Activated CD8-positive, alpha-beta T cell treated with anti-CD3 and anti-CD28 coated beads, Interleukin-2, amount 10 ng/mL, durations not matched to agents 7 days and 5 days (primary cell): ENCODE measurements around the gene PLOD3. TPM values are rescaled to one million over a fixed set of nuclear protein-coding genes. Genes with fewer than 3 reads are reported as not detected.

ENCODE experiments used
- ATAC-seq: fragments of 150-1000 bp; cut with Tn5 transposase; one replicate; pipeline ENCODE4 v1.10.0; 2021; ENCODE audit warnings: moderate library complexity
- CTCF ChIA-PET: fragments of 350-600 bp; sonication (Branson Sonifier 250); formaldehyde crosslinking; loops from one replicate; lab custom pipeline; 2021; ENCODE audit warnings: antibody characterized with exemption; lab: Charles Lee
- POLR2A ChIA-PET: fragments of 350-600 bp; sonication (Branson Sonifier 250); formaldehyde crosslinking; loops from one replicate; lab custom pipeline; 2021; ENCODE audit warnings: antibody characterized with exemption; lab: Charles Lee
- DNase-seq: peaks from one replicate; pipeline ENCODE4 v3.0.0-alpha.2; 2020
- H3K27ac Mint-ChIP-seq: one replicate; pipeline ENCODE4 v1.8.0; 2021; ENCODE audit warnings: mild to moderate bottlenecking, mixed read lengths
- H3K27me3 Mint-ChIP-seq: one replicate; pipeline ENCODE4 v1.8.0; 2021; ENCODE audit warnings: low read depth, mixed read lengths
- H3K36me3 Mint-ChIP-seq: one replicate; pipeline ENCODE4 v1.8.0; 2021; ENCODE audit warnings: low read depth, mixed read lengths
- H3K4me1 Mint-ChIP-seq: one replicate; pipeline ENCODE4 v1.8.0; 2021; ENCODE audit warnings: low read depth, mixed read lengths
- H3K4me3 Mint-ChIP-seq: one replicate; pipeline ENCODE4 v1.8.0; 2021; ENCODE audit warnings: mild to moderate bottlenecking, mixed read lengths
- H3K9me3 Mint-ChIP-seq: one replicate; pipeline ENCODE4 v1.8.0; 2022; ENCODE audit warnings: mixed read lengths; ENCODE audit not compliant: insufficient read depth
- total RNA-seq, 2 experiments: library from RNA; stranded (reverse); gene quantifications; one replicate each; pipeline ENCODE4 v1.2.3, GENCODE V29; 2021

Gene PLOD3
- total RNA-seq, 2 experiments from 2014 or later = 51.1 to 58.1 TPM

DNA sequence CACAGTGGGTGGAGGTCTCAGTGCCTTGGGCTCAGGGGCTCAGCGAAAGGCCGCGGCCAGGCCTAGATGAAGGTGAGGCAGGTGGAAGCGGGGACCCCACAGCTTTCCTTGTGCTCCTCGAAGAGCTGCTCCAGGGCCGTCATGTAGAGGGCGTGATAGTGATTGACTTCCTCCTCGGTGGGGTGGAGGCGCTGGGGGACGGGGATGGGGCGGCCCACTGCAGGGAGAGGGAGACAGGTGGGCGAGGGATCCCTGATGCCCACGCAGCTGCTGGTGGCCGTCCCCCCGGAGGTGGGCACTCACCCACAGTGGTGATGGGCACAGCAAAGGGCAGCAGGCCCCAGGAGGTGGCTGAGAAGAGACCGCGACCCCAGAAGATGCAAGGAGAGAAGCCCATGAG is 21.5 kb downstream of the PLOD3 start:
- ATAC-seq = no peak
- H3K9me3 Mint-ChIP-seq = no peaks in the 10 kb centered on the region
- POLR2A ChIA-PET = no interaction called here
- H3K4me1 Mint-ChIP-seq = peaks cover 9% of the 10 kb centered on the region
- DNase-seq = no peak
- no peaks in the 10 kb centered on the region for H3K36me3 Mint-ChIP-seq
- CTCF ChIA-PET = interaction anchor here (1.0 to 6.7 kb wide), 3 partner anchors 12 to 120 kb away, joined by 4 to 232 read pairs (median 5); no protein-coding TSS in a partner anchor
- no peak overlapping the region for H3K27ac Mint-ChIP-seq
- peaks cover 14% of the 10 kb centered on the region for H3K27me3 Mint-ChIP-seq
- no peak overlapping the region for H3K4me3 Mint-ChIP-seq

DNA sequence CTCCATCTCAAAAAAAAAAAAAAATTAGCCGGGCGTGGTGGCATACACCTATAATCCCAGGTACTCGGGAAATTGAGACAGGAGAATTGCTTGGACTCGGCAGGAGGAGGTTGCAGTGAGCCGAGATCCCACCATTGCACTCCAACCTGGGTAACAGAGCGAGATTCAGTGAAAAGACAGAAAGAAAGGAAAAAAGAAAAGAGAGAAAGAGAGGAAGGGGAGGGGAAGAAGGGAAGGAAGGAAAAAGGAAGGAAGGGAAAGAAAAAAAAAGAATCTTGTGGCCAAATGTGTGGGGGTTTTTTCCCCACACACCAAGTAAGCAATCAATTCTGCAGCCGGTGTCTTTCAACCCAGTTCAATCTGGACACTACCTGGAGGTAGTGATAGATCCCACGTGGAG is 28.3 kb downstream of the PLOD3 start:
- ChIA-PET POLR2A (no interaction called here), CTCF (interaction anchor here (6.7 kb wide), 1 partner anchor 46 kb away, joined by 232 read pairs; no protein-coding TSS in a partner anchor)
- H3K4me3 Mint-ChIP-seq = no peak overlapping the region
- ATAC-seq = no peak
- no peak overlapping the region for H3K27ac Mint-ChIP-seq
- H3K4me1 Mint-ChIP-seq = peaks cover 6% of the 10 kb centered on the region
- H3K27me3 Mint-ChIP-seq = peaks cover 10% of the 10 kb centered on the region
- DNase-seq = no peak
- H3K9me3 Mint-ChIP-seq = no peaks in the 10 kb centered on the region
- H3K36me3 Mint-ChIP-seq = no peaks in the 10 kb centered on the region

DNA sequence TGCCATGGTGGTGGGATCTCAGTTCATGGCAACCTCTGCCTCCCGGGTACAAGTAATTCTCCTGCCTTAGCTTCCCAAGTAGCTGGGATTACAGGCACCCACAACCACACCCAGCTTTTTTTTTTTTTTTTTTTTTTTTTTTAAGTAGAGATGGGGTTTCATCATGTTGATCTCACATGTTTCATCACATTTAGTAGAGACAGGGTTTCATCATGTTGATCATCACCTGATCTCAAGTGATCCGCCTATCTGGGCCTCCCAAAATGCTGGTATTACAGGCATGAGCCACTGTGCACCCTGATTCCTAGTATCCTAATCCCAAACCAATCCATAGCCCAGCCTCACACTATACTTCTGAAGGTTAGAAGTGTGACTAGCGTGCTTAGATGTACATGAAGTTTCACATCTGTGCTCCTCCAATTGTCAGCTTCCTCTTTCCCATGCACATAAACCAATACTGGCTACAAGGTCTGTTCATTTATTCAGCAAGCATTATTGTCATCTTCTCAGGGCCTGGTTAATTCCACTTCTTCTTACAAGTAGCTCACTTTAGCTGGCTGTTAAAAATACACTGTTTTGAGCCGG is 30.4 kb downstream of the PLOD3 start:
- H3K36me3 Mint-ChIP-seq = no peaks in the 10 kb centered on the region
- peaks cover 19% of the 10 kb centered on the region for H3K27me3 Mint-ChIP-seq
- H3K9me3 Mint-ChIP-seq = no peaks in the 10 kb centered on the region
- no peak overlapping the region for H3K4me3 Mint-ChIP-seq
- CTCF ChIA-PET = interaction anchor here (0.7 to 1.1 kb wide), 2 partner anchors 16 to 43 kb away, joined by 3 to 6 read pairs; no protein-coding TSS in a partner anchor
- no peak for ATAC-seq
- no peak overlapping the region for H3K27ac Mint-ChIP-seq
- DNase-seq = no peak
- POLR2A ChIA-PET = no interaction called here
- H3K4me1 Mint-ChIP-seq = no peaks in the 10 kb centered on the region

DNA sequence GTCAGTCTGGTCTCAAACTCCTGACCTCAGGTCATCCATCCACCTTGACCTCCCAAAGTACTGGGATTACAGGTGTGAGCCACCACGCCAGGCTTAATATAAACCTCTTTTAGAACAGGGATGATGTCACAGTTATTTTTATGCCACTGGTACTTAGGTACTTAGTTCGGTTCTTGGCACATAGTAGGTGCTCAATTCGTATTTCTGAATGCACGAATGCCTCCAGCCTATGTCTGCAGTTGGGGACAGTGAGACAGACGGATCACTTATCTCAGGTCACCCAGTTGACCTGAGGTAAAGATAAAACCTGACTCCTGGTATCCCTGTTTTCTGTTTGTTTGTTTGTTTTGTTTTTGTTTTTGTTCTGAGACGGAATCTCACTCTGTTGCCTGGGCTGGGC is 31.2 kb downstream of the PLOD3 start:
- Mint-ChIP-seq H3K27me3 (peaks cover 20% of the 10 kb centered on the region), H3K9me3 (no peaks in the 10 kb centered on the region), H3K4me1 (no peaks in the 10 kb centered on the region), H3K36me3 (no peaks in the 10 kb centered on the region), H3K4me3 (no peak overlapping the region), H3K27ac (no peak overlapping the region)
- ChIA-PET CTCF (interaction anchor here (0.7 kb wide), 1 partner anchor 15 kb away, joined by 3 read pairs; no protein-coding TSS in a partner anchor), POLR2A (no interaction called here)
- no peak for ATAC-seq
- DNase-seq = no peak

DNA sequence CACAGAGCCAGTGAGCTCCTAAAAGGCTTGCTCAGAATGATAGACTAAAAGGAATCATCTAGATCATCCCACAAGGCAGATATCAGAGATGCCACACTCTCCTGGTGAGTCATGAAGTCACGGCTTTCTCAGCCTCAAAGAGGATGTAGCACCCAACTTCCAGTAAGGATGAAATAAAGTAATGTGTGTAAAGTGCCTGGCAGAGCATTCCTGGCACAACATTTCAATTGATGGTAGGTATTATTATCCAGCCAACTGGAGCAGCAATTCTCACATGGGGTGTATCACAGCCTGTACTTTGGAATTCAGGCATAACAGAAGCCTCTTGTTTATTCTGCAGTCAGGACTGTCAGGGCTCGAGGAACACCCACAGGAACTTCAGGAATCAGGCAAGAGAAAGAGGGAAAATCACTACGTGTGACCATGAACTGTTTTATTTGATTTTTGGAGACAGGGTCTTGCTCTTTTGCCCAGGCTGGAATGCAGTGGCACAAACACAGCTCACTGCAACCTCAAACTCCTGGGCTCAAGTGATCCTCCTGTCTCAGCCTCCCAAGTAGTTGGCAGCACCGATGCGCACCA is 32.0 kb downstream of the PLOD3 start:
- Mint-ChIP-seq H3K27me3 (peaks cover 27% of the 10 kb centered on the region), H3K4me3 (no peak overlapping the region), H3K4me1 (no peaks in the 10 kb centered on the region), H3K36me3 (no peaks in the 10 kb centered on the region), H3K27ac (no peak overlapping the region), H3K9me3 (no peaks in the 10 kb centered on the region)
- CTCF ChIA-PET = interaction anchor here (1.4 kb wide), 1 partner anchor 41 kb away, joined by 6 read pairs; no protein-coding TSS in a partner anchor
- ATAC-seq (no peak), DNase-seq (no peak)
- POLR2A ChIA-PET = no interaction called here

DNA sequence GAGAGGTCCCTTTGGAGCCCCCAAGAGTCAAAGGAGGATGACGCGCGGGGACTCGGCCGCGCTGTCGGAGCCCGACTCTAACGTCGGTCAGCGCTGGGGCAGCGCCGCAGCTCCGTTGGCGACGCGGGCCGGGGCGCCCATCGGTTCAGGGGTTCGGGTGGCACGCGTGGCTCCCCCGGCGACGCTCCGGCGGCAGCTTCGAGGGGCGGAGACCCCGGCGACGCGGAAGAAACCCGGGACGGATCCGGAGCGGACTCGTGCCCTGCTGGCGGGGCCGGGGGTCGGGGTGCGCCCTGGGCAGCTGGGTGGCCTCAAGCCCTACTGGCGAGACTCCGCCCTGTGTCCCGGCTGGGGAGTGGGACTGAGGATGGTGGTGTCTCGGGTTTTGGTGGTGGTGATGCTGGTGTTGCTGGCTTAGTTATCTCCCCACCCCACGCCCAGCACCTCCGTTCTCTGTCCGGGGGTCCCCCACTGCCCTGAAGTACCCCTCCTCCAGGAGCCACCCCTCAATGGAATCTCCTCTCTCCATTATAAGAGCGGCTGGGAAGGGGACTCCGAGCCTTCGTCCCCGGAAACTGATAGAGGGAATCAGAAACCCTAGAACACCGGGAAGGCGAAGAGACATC is 37.1 kb downstream of the PLOD3 start, which contains the start of gene NAT16:
NAT16 (minus strand) TSS at position 164 of the 626 bp plus-strand sequence. CDS start 5,486 bp downstream, outside the sequence.
- ATAC-seq (no peak), DNase-seq (no peak)
- Mint-ChIP-seq H3K4me1 (peaks cover 2% of the 10 kb centered on the region), H3K9me3 (no peaks in the 10 kb centered on the region), H3K4me3 (no peak within 1 kb of the TSS), H3K36me3 (no peaks in the 10 kb centered on the region), H3K27me3 (peaks cover 63% of the 10 kb centered on the region), H3K27ac (no peak within 1 kb of the TSS)
- CTCF ChIA-PET = interaction anchor here (1.8 kb wide), 1 partner anchor 36 kb away, joined by 5 read pairs; no protein-coding TSS in a partner anchor
- POLR2A ChIA-PET = no interaction called here

DNA sequence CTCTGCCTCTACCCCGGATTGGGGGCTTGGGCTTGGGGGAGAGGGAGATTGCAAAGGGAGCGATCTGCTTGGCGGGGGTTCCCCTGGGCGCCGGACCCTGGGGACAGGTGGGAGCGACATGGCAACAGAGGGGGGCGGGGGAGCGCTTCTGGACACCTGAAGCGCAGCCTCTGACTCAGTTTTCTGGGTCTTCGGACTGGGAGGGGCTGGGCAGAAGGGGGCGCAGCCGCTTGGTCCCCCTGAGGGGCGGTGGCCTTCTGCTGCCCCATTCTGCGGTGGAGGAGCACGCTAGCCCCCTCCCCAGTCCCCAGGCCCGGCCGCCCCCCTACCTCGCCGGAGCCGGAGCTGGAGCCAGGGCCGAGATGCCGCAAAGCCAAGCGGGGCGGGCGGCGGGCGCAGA is 37.7 kb downstream of the PLOD3 start:
- peaks cover 65% of the 10 kb centered on the region for H3K27me3 Mint-ChIP-seq
- POLR2A ChIA-PET = no interaction called here

DNA sequence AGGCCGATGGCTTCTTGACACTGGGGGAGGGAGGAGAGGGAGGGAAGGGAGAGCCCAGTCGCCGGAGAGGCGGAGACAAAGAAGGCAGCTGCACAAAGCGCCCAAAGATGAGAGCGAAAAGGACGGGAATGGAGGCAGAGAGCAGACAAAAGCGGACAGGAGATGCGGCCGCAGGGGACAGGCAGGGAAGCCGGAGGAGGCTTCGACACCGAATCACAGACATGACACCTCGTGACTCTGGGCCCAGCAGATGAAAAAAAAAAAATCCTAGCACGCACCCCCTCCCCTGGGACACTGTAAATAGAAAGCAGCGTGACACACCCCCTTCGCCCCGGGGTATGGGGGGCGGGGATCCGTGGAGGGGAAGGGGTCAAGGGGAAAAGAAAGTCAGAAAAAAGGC is 38.3 kb downstream of the PLOD3 start:
- Mint-ChIP-seq H3K27me3 (peaks cover 70% of the 10 kb centered on the region), H3K36me3 (no peaks in the 10 kb centered on the region), H3K27ac (no peak overlapping the region), H3K9me3 (no peaks in the 10 kb centered on the region), H3K4me3 (no peak overlapping the region), H3K4me1 (peaks cover 8% of the 10 kb centered on the region)
- POLR2A ChIA-PET = no interaction called here
- DNase-seq (no peak), ATAC-seq (no peak)
- CTCF ChIA-PET = no interaction called here

More for the DNA sequence above, 37.7 kb downstream of the PLOD3 start:
- Mint-ChIP-seq H3K4me3 (no peak overlapping the region), H3K36me3 (no peaks in the 10 kb centered on the region), H3K27ac (no peak overlapping the region), H3K4me1 (peaks cover 2% of the 10 kb centered on the region), H3K9me3 (no peaks in the 10 kb centered on the region)
- CTCF ChIA-PET = interaction anchor here (1.8 kb wide), 1 partner anchor 36 kb away, joined by 5 read pairs; no protein-coding TSS in a partner anchor
- ATAC-seq (no peak), DNase-seq (no peak)

DNA sequence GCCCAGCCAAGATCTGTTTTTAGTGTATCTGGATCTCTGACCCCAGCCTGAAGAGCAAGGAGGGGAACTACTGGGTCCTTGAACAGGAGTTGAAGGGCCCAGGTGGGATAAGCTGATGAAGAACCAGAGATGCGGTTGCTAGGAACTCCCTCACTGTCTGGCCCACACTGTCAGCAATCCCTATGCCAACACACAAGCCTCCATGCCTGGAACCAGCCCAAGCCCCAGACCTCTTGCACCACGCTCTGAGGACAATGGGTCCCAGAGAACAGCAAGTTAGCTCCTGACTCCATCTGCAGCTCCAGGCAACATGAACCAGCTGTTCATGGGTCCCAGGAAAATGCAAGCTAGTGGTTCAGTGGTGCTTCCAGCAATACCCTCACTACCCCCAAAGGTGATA is 39.7 kb downstream of the PLOD3 start:
- H3K9me3 Mint-ChIP-seq = no peaks in the 10 kb centered on the region
- ChIA-PET POLR2A (no interaction called here), CTCF (interaction anchor here (1.1 to 2.7 kb wide), 4 partner anchors 10 to 40 kb away, joined by 3 to 14 read pairs (median 8); partner anchors contain the start of genes PLOD3 and ZNHIT1)
- H3K27ac Mint-ChIP-seq = no peak overlapping the region
- H3K4me3 Mint-ChIP-seq = no peak overlapping the region
- peaks cover 80% of the 10 kb centered on the region for H3K27me3 Mint-ChIP-seq
- no peak for ATAC-seq
- DNase-seq = no peak
- H3K4me1 Mint-ChIP-seq = peaks cover 18% of the 10 kb centered on the region
- no peaks in the 10 kb centered on the region for H3K36me3 Mint-ChIP-seq

DNA sequence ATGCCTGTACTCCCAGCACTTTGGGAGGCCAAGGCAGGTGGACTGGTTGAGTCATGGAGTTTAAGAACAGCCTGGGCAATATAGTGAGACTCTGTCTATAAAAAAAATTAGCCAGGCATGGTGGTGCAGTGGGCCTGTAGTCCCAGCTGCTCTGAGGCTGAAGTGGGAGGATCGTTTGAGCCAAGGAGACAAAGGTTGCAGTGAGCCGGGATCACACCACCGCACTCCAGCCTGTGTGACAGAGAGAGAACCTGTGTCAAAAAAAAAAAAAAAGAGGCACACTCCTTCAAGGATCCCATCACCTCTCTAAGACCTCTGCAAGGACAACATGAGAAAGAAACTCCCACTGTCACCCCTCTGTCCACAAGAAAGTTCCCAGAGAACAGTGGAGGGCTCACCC is 41.7 kb downstream of the PLOD3 start:
- Mint-ChIP-seq H3K36me3 (no peaks in the 10 kb centered on the region), H3K9me3 (no peaks in the 10 kb centered on the region), H3K4me1 (peaks cover 33% of the 10 kb centered on the region), H3K4me3 (no peak overlapping the region), H3K27me3 (peaks cover 83% of the 10 kb centered on the region), H3K27ac (no peak overlapping the region)
- ATAC-seq = no peak
- POLR2A ChIA-PET = no interaction called here
- CTCF ChIA-PET = interaction anchor here (2.7 to 2.8 kb wide), 2 partner anchors 17 to 32 kb away, joined by 14 to 19 read pairs; no protein-coding TSS in a partner anchor
- DNase-seq = no peak

DNA sequence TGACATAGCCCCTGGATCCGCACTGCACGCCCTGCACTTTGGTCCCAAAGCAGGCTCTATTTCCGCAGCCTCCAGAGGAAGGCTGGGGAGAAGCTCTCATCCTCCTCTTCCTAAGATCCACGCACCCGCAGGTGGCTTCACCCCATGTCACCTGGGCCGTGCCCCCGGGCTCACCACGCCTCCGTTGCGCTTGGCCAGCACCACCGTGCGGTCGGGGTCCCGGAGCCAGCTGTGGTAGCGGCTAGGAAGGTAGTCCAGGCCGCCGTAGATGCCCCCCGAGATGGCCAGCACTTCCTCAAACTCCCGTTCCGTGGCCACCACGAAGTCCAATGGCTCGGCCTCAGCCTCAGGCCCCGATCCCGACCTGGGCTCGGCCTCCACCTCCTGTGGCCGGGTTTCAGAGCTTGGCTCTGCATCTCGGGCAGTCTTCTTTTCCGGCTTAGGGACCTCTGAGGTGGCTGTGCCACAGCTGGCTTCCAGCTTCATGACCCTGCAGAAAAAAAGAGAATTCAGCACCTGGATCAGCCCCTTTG is 43.0 kb downstream of the PLOD3 start:
- Mint-ChIP-seq H3K36me3 (no peaks in the 10 kb centered on the region), H3K27ac (no peak overlapping the region), H3K4me3 (peak overlapping the region; percentile 49), H3K9me3 (no peaks in the 10 kb centered on the region), H3K27me3 (peaks cover 83% of the 10 kb centered on the region), H3K4me1 (peaks cover 46% of the 10 kb centered on the region)
- ChIA-PET CTCF (interaction anchor here (0.7 to 2.8 kb wide), 8 partner anchors 9 to 116 kb away, joined by 3 to 34 read pairs (median 6); partner anchors contain the start of gene VGF), POLR2A (interaction anchor here (1.2 to 1.3 kb wide), 2 partner anchors 9 to 43 kb away, joined by 3 read pairs; partner anchors contain the start of genes VGF and ZNHIT1)
- ATAC-seq (no peak), DNase-seq (no peak)
